NCI-H187 (cell line): Measurements from ENCODE around the gene RPL3.
"Not testable (repeated sequence)": the region's sequence is repeated elsewhere in the genome, so short reads cannot be mapped to it uniquely, and the experiment has no call there.

Experiments
- DNase-seq, 2 experiments: peaks; one replicate each; lab custom pipeline; 2025; lab: John Stamatoyannopoulos, UW

Gene RPL3

DNA sequence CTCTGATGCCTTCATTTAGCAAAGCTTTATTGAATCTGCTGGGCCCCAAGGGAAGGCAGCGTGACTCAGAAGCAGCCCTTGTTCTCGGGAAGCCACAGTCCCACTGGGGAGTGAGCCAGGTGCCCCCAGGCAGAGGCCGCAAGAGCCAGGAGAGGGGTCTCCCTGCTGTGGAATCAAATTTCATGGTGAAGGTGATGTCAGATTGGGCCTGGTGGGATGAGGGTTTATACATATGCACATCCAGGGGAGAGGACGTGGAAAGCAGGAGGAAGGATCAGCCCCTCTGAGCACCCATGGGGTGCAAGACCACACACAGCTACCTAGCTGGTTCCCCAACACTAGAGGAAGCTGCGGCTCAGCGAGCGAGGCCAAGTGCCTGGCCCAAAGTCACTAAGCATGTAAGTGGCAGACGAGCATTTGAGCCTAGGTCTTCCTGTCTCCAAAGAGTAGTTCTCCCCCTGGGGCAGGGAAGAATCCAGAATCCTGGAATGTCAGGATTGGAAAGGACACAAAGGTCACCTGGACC is 32.3 kb upstream of the RPL3 start:
- no peak for DNase-seq

DNA sequence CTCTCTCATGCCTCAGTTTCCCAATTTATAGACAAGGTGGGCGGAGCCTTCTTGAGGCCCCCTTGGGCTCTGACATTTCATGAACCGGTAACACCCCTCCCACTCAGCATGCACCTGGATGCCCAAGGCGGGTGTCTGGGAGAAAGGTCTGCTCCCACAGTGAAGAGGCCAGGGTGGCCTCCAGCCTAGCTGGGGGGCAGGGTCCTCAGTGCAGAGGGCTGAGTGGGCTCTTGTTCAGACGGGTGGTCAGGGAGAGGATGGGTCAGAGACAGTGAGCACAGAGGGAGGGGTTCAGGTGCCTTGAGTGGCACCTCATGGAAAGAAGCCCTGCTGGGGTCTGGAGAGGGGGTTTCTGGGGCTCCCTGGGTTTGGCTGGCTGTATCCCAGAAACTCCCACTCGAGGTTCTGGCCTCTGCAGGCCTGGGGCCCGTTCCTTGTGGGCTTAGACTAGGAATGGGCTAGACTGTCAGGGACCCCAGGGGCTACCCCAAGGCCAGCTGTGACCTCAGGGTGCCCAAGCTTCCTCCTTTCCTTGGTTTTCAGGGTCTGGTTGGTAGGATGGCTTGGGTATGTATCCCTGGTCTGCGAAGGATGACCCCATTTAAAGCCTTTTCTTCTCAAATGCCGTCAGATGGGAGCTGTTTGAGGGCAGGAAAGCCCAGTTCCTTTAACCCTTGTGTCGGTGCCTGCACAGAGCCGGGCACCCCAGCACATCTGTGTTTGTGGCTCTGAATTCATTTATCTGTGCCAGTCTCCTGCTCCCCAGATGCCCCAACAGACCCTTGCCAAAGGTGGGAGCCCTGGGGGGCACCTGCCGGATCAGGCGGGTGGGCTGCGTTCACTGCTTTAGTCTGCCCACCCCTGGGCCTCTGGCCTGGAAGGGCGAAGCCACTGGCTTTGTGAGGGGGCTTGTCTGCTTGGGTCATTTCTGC is 31.6 kb upstream of the RPL3 start:
- no peak for DNase-seq

DNA sequence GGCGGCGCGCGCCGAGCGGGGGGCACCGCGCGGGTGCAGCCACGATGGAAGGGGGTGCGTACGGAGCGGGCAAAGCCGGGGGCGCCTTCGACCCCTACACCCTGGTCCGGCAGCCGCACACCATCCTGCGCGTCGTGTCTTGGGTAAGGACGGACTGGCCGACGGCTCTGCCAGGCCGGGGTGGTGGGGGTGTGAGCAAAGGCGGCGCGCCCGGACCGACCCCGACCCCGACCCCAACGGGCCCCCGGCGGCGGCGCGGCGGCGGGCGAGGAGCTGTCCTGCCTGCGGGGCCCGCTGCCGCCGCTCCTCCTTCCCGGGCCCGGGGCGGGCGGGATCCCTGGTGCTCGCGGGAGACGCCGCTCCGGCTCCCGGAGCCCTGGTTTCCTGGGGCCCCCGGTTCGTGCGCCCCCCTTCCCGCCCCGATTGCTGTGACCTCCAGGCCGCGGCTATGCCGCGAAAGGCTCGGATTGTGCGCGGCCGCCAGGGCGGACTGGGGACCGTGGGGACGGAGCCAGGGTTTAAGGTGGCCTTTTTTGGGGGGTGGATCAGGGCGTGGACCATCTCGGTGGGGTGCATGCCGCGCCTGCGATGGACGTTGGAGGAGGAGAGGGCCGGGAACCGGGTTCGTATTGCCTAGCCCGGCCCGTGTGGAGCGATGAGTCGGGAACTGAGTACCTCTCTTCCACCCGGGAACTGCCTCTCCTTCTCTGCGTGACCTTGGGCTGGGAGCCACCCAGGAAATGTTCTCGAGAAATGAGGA is 30.7 kb upstream of the RPL3 start, which contains the start of gene SYNGR1:
TSS of gene SYNGR1 (plus strand) at position 25 of the 760 bp plus-strand sequence. CDS start at position 45, 20 bp downstream.
- DNase-seq, result no peak

DNA sequence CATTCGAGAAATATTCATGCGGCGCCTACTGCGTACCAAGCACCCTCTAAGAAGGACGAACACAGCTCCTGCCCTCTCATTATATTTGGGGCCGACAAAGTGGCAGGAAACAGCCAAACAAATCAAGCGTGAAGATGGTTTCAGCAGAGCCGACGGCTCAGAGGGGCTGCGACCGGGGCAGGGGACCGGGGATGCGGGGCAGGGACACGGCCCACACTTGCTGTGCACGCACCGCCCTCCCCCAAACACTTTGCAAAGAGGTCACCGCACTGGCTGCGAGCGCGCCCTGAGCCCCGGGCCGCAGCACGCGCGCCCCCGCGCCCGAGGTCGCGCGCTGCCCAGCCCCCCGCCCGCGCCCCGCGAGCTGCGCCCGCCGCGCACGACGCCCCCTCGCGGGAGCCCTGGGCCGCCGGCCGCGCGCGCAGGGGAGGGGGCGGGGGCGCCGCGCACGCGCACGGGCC is 30.1 kb upstream of the RPL3 start:
- DNase-seq, result no peak

DNA sequence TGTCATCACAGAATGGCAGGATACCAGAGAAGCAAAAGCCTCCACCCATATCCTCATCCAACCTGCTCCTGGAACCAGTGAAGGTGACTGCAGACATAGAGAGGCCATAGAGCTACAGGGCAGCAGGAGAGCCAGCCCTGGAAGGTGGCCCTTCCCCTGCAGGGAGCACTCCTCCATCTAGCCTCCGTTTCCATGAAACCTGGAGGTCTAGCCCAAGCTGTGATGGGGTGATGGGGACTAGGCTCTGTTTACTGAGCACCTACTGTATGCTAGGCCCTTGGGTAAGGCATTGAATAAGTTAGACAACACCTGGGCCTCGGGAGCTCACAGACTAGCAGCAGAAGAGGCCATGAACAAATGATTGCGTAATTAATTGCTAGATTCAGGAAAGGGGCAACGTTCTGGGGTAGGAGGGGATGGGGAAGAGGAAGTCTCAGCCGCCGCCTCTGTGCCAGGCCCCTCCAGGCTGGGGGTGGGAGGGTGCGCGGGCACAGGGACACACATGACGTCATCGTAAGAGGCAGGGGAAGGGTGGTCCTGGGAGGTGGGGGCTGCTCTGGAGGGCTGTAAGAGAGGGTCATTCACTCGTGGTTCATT is 29.6 kb upstream of the RPL3 start:
- DNase-seq, result no peak

DNA sequence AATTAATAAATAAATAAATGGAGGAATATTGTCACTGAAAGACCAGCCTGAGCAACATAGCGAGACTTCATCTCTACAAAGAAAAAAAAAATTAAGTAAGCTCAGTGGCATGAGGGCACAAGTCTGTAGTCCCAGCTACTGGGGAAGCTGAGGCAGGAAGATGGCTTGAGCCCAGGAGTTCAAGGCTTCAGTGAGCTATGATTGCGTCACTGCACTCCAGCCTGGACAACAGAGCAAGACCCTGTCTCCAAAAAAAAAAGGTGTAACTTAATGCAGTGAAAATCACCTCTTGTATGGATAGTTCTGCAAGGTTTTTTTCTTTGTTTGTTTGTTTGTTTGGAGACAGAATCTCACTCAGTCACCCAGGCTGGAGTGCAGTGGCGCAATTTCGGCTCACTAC is 25.8 kb upstream of the RPL3 start:
- no peak for DNase-seq

DNA sequence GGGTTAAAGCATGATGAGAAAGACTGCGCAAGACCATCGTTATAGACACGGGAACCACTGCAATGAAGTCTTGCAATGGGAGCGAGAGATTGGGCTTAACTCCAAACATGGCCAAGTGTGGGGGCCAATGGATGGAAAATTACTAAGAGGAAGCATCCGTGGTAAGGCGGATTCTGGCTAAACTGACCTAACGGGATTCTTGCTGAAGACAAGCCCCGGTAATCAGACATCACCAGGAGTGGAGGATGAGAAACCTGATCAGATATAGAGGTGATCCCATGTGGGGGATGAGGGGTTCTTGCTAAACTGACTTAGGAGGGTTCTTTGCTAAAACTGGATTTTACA is 24.6 kb upstream of the RPL3 start:
- no peak for DNase-seq

DNA sequence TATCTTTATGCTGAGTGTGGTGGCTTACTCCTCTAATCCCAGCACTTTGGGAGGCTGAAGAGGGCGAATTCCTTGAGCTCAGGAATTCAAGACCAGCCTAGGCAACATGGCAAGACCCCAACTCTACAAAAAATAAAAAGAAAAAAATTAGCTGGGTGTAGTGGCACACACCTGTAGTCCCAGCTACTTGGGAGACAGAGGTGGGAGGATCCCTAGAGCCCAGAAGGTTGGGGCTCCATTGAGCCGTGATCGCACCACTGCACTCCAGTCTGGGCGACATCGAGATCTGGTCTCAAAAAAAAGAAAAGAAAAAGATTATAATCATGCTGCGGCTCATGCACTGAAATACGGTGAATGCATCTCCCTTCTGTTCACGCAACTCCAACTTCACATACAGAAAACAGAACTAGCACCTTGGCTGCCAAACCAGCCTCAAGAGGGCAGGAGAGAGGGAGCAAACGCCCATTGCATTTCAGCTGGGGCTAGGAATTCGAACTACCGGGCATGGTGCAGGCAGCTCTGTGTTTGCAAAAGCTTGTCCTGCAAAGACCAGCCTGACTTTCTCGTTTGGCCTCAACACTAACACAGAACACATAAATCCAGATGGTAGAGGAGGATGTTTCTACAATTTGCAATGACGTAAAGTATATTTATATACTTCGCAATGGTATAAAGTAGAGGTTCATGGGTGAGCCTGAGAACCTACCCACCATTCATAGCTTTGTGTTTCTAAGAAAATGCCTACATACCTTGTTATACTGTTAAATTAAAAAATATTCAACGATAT is 24.0 kb upstream of the RPL3 start:
- no peak for DNase-seq

DNA sequence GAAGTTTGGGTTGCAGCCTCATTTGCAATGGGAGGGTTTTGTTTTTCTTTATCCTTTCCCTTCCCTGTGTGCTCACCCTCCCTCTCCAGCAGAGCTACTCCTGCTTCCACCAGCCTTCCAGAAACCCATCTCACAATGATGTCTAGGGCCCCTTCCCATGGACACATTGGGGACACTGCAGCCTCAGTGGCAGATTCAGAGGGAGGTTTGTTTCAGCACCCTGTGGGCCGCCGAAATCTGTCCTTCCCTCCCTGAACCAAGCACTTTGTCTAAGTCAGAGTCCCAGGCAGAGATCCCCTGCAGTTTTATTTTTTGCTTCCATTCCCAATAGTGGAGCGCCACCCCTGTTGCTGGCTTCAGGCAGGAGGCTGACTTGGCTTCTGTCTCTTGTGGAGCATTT is 21.8 kb upstream of the RPL3 start:
- no peak for DNase-seq

DNA sequence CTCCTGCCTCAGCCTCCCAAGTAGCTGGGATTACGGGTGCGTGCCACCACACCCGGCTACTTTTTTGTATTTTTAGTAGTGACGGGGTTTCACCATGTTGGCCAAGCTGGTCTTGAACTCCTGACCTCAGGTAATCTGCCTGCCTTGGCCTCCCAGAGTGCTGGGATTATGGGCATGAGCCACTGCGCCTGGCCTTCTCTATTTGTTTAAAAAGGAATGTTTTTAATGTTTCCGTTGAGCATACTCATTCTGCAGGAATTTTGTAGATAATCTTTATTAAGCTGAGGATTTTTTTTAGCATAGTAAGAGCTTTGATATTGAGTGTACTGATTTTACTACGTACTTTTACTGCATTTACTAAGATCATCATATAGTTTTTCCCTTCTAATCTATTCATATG is 20.4 kb upstream of the RPL3 start:
- not testable (repeated sequence) for DNase-seq

DNA sequence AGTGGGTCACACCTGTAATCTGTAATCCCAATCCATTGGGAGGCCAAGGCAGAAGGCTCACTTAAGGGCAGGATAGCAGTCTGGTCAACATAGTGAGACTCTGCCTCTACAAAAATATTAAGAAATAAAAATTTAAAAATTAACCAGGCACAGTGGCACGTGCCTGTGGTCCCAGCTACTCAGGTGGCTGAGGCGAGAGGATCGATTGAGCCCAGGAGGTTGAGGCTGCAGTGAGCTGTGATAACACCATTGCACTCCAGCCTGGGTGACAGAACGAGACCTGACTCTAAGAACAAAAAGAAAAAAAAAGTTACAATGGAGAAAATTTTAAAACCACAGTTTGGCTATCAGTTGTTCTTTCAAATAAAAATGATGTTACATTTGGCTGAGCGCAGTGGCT is 17.0 kb upstream of the RPL3 start:
- no peak for DNase-seq

DNA sequence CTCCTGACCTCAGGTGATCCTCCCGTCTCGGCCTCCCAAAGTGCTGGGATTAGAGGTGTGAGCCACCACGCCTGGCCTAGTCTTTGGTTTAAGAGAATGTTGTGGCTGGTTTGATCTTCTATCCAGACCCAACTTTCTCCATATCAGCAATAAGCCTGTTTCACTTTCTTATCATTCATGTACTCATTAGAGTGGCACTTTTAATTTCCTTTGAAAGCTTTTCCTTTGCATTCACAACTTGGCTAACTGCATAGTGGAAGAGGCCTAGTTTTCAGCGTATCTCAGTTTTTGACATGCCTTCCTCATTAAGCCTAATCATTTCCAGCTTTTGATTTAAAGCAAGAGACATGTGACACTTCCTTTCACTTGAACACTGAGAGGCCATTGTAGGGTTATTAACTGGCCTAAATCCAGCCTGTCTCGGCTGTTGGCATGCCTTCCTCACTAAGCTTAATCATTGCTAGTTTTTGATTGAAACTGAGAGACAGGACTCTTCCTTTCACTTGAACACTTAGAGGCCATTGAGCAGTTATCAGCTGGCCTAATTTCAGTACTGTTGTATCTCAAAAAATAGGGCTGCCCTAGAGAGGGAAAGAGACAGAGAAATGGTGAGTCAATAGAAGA is 13.1 kb upstream of the RPL3 start:
- DNase-seq, result no peak

DNA sequence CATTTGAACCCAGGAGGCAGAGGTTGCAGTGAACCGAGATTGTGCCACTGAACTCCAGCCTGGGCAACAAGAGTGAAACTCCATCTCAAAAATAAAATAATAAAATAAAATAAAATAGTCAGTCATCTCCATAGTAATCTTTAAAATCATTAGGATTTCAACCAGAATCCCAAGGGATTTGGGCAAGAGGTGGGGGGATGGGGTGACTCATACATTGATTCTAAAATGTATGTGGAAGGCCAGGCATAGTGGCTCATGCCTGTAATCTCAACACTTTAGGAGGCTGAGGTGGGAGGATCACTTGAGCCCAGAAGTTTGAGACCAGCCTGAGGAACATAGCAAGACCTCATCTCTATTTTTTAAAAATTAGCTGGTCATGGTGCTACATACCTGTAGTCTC is 11.1 kb upstream of the RPL3 start:
- not testable (repeated sequence) for DNase-seq

DNA sequence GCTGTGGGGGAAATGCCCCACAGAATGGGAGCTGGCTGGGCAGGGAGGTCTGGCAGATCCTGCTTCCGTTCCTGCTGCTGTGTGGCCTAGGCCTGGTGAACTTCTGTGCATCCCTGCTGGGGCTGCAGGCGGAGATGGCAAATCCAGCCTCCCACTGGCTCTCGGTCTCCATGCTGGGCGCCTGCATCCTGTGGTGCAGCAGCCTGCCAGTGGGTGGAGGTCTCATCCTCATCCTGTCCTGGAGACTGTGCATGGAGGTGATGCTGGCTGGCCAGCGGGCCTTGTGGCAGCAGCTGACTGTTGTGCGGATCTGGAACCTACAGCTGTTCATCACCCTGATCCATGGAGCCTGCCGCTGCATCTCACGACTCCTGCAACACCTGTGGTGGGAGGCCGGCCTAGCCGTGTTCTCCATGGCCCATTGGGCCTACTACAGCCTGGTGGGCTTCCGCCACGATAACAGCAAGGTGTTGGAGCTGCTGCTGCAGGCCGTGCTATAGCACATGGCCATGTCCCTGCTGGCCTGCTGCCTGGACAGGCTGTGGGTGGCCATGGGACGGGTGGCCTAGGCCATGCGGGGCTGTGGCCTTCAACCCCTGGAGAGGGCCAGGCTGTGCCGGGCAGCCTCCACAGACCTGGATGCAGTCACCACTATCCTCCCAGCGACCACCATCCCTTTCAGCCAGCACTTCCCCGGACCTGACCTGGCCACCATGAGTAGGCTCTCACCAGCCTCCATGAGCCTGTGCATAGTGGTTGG is 8.8 kb upstream of the RPL3 start:
- no peak for DNase-seq

DNA sequence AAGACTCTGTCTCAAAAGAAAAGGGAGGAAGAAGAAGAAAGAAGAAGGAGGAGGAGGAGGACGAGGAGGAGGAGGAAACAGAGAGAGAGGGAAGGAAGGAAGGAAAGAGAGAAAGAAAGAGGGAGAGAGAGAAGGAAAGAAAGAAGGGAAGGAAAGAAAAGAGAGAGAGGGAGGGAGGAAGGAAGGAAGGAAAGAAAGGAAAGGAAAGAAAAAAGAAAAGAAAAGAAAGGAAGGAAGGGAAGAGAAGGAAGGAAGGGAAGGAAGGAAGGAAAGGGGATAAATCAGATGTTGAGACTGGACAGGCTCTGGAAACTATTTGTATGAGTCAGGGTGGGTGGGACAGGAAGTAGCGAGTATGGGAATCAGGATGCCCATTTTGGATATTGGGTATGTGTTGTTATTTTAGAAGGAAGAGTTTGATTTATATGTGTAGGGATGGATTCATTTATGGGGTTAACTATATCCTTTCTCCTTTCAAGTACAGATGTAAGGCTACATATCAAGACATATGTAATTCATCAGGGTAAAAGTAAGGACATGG is 6.0 kb upstream of the RPL3 start:
- no peak for DNase-seq

DNA sequence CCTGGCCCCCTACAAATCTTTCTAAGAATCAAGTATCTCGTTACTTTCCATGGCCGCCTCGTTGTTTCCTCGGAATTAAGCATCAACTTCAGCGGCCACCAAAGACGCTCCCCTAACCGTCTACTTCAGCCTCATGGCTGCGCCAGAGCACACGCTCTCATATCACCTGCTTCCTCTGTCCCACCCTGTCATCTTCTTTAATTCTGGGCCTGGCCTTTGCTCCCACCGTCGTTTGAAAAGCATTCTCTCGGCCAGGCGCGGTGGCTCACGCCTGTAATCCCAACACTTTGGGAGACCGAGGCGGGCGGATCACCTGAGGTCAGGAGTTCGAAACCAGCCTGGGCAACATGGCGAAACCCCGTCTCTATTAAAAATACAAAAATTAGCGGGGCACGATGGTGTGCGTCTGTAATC is 1.2 kb upstream of the RPL3 start:
- not testable (repeated sequence) for DNase-seq

DNA sequence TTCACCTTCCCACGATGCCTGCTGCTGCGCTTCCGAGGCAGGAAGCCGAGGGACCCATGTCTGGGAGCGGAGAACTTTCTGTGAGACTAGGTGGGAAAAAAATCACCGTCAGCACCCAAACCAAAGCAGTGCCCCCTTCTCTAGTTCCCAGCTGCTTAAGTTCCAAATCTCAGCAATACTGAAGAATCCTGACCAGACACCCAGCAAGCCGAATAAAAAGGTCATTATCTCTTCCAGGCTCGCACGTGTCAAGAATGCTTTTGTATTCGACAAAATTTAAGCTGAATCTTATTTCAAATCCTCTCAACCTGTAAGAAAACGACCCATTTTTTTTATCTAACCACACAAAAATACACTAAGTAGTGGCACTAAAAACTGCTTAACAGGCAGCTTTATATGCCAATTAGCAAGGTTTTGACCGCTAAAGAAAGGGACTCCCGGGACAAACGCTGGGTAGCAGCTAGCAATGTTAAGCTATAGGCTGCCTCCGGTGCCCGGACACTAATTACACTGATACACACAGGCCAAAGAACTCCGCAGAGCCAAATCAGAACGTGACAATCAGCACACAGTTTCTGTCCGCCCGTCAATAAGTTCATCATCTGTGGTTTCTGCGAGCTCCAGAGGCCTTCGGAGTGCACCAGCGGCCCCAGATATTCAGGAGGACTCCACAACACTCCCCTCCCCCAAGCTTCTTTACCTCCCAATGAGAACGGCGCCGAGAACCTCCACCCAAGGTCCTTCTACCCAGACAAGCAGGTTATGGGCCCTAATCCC is 728 bp downstream of the RPL3 start:
- no peak for DNase-seq

DNA sequence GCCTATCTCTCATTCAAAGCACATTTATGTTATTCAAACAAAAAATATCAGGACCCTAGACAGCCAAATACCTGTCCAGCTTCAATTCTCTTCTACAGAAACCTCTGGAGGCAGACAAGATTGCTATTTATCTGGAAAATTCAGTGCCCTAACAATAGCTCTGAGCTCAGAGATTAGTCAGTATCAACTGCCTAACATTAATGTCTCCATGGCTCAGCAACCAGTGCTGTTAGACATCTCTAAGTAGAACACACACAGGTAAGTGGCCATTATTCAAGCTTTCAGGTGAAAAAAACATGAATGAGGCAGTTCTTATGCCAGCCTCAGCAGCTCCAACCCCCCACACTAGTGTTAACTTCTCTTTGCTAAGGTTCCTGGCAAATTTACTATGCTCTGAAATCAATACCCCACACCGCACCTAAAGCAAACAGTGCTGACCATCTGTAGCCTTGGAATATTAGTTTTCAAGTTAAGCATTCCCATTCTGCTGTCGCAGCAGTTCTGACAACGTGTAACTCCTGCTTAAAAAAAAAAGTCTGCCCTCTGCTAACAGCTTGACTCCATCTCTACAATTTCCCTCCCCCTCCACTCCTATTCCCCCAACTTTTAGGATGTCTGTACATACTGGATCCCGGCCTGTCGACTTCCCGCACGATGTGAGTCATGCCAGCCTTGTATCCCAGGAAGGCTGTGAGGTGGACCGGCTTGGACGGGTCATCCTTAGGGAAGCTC is 1.5 kb downstream of the RPL3 start:
- DNase-seq, result no peak
